ENCODE results near the gene SLC25A34.

DNA sequence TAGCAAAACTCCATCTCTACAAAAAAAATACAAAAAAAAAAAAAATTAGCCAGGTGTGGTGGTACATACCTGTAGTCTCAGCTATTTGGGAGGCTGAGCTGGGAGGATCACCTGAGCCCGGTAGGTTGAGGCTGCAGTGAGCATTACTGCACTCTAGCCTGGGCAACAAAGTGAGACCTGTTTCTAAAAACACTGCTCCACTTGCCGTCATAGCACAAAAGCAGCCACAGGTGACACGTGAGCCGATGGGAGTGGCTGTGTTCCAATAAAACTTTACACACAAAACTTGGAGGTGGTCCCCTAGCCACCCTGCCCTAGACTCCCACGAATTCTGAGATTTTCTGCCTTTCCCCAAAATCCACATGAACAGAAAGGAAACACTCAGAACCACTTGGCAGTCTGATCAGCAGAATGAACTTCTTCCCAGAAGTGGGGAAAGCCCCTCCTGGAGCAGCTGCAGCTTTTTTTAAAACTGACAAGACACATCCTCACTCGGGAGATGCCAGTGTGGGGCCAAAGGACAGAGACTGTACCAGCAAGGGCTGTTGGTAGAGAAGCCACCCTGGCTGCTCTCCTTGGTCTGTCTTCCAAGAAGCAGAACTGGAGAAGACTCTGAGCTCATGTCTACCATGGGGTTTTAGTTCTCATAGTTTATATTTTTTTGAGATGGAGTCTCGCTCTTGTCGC is 28.7 kb upstream of the SLC25A34 start:
- TF ChIP-seq, protein P1, sequence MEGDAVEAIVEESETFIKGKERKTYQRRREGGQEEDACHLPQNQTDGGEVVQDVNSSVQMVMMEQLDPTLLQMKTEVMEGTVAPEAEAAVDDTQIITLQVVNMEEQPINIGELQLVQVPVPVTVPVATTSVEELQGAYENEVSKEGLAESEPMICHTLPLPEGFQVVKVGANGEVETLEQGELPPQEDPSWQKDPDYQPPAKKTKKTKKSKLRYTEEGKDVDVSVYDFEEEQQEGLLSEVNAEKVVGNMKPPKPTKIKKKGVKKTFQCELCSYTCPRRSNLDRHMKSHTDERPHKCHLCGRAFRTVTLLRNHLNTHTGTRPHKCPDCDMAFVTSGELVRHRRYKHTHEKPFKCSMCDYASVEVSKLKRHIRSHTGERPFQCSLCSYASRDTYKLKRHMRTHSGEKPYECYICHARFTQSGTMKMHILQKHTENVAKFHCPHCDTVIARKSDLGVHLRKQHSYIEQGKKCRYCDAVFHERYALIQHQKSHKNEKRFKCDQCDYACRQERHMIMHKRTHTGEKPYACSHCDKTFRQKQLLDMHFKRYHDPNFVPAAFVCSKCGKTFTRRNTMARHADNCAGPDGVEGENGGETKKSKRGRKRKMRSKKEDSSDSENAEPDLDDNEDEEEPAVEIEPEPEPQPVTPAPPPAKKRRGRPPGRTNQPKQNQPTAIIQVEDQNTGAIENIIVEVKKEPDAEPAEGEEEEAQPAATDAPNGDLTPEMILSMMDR (IDR thresholded peaks at IDR 0.05; ENCODE audit: insufficient read depth, low read length): no peak
- TF ChIP-seq GABPA (IDR thresholded peaks at IDR 0.05; ENCODE audit: low read depth) (no peak), POLR2AphosphoS5 (IDR thresholded peaks at IDR 0.05; ENCODE audit: low read depth) (no peak), REST (IDR thresholded peaks at IDR 0.05; ENCODE audit: insufficient replicate concordance, low read depth) (no peak)

All from HL-60 (cell line).